Thyroid gland (tissue), 4 donors: Measurements from ENCODE around the gene ZFHX3.

ENCODE experiments used
- POLR2A ChIP-seq, 2 donors: fragments of 450-650 bp; IDR thresholded peaks; one replicate each; pipeline ENCODE4 v1.6.1; 2017; ENCODE audit warnings: antibody characterized with exemption in 2 of 2, mild to moderate bottlenecking in 2 of 2, moderate library complexity in 1 of 2
- TF ChIP-seq, protein P1 (sequence below), 6 experiments: fragments of 200-600 bp in 3 of 6; fragments of 450-650 bp in 3 of 6; sonication (generic) in 3 of 6; IDR thresholded peaks; one replicate each; pipeline ENCODE4 v1.5.1; 2016 to 2019; ENCODE audit warnings: antibody characterized with exemption in 6 of 6, mild to moderate bottlenecking in 2 of 6, inconsistent platforms in 1 of 6, moderate library complexity in 1 of 6

DNA sequence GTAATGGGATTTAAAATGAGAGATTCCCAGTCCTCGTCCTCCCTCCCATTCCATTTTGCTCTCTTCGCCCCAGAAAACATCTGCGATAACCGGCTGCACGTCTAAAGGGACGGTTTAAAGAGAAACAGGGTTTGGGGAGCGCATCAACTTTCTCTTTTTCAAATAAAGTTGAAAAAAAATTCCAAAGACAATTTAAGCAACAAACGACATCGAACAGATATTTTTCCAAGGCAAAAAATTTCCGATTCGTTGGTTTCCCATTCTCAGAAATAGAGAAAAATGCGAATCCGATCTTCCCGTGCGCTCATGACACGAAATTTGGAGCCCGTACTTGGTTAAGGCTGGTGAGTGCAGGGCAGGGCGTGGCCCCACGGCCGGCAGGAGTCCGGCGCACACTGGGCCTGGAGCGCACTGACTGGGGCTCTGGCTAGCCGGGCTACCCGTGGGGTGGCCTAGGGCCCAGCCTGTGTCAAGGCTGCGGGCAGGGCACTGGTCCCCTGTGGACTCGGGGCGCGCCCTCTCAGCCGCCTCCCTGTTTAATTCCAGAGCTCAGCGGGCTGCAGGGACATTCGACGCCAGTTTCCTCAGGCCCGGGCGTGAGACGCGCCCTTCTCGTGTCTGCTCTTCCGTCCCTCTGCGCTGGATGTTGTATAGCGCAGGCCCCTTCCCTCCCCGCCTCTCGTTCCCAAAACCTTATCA is 17.9 kb upstream of the ZFHX3 start:
- TF ChIP-seq, protein P1, sequence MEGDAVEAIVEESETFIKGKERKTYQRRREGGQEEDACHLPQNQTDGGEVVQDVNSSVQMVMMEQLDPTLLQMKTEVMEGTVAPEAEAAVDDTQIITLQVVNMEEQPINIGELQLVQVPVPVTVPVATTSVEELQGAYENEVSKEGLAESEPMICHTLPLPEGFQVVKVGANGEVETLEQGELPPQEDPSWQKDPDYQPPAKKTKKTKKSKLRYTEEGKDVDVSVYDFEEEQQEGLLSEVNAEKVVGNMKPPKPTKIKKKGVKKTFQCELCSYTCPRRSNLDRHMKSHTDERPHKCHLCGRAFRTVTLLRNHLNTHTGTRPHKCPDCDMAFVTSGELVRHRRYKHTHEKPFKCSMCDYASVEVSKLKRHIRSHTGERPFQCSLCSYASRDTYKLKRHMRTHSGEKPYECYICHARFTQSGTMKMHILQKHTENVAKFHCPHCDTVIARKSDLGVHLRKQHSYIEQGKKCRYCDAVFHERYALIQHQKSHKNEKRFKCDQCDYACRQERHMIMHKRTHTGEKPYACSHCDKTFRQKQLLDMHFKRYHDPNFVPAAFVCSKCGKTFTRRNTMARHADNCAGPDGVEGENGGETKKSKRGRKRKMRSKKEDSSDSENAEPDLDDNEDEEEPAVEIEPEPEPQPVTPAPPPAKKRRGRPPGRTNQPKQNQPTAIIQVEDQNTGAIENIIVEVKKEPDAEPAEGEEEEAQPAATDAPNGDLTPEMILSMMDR (IDR thresholded peaks at IDR 0.05): no peak
- peak in 1 of 2 donors; percentile 43 for TF ChIP-seq POLR2A (IDR thresholded peaks at IDR 0.05)
